ENCODE data around the gene METRNL. TPM values are rescaled to one million over a fixed set of nuclear protein-coding genes. Genes with fewer than 3 reads are reported as not detected.

METRNL gene
- total RNA-seq, 4 donors from 2014 or later: 80.3 to 137 (median 87.7) TPM

DNA sequence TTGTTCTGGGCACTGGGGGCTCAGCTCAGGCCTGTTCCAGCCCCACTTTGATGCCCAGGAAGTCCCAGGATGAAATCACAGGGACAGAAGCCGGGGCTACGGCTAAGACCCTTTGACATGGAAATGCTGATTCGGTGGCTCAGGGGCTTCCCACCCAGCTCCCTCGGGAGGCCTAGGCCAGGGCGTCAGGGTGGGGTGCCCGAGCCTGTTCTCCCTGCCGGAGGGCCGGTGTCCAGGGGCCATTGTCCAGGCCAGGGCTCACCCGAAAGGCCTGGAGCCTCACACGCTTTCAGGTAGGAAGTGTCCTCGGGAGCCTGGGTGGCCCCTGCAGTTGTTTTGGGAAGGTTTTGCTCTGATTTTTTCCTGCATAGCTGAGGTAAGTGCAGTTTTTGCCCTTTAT lies 34.0 kb downstream of the METRNL start:
- no peak overlapping the region for H3K27ac ChIP-seq
- no peak overlapping the region for H3K4me3 ChIP-seq
- TF ChIP-seq, protein P1, sequence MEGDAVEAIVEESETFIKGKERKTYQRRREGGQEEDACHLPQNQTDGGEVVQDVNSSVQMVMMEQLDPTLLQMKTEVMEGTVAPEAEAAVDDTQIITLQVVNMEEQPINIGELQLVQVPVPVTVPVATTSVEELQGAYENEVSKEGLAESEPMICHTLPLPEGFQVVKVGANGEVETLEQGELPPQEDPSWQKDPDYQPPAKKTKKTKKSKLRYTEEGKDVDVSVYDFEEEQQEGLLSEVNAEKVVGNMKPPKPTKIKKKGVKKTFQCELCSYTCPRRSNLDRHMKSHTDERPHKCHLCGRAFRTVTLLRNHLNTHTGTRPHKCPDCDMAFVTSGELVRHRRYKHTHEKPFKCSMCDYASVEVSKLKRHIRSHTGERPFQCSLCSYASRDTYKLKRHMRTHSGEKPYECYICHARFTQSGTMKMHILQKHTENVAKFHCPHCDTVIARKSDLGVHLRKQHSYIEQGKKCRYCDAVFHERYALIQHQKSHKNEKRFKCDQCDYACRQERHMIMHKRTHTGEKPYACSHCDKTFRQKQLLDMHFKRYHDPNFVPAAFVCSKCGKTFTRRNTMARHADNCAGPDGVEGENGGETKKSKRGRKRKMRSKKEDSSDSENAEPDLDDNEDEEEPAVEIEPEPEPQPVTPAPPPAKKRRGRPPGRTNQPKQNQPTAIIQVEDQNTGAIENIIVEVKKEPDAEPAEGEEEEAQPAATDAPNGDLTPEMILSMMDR (IDR thresholded peaks at IDR 0.05): no peak
- no peak for TF ChIP-seq POLR2A (IDR thresholded peaks at IDR 0.05)
- peaks cover 0 to 40% (median 0%) of the 10 kb centered on the region in 4 donors for H3K27me3 ChIP-seq
- peaks cover 13 to 28% (median 16%) of the 10 kb centered on the region in 3 donors for H3K4me1 ChIP-seq
- intact Hi-C loops (cut with DNase I): no loop called here
- H3K9me3 ChIP-seq: no peaks in the 10 kb centered on the region
- H3K36me3 ChIP-seq: no peaks in the 10 kb centered on the region
- DNase-seq: no peak
- WGBS, 2 donors: 91% methylated on average over 4 of the region's 11 CpGs; no CpG with 5 or more reads in 1 of the 2 donors

DNA sequence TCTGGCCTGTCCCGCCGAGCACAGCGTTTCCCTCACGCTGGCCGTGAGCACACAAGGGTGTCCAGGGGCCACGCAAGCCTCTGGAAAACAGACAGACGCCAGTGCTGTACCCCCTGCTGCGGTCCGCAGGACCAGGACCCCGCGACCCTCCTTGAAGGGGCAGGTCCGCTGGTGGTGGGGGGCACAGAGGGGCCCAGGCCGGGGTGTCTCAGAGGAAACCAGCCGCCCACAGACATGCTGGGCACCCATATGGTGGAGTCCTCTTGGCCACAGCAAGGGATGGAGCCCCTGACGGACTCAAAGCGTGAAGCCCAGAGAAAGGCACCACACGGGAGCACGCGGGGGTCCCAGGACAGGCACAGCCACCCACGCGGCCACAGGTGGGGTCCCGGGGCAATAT lies 34.4 kb downstream of the METRNL start:
- intact Hi-C loops (cut with DNase I): no loop called here
- no peak for TF ChIP-seq POLR2A (IDR thresholded peaks at IDR 0.05)
- TF ChIP-seq, protein P1 (IDR thresholded peaks at IDR 0.05): no peak
- Histone ChIP-seq H3K4me3 (no peak overlapping the region), H3K9me3 (no peaks in the 10 kb centered on the region), H3K27ac (no peak overlapping the region), H3K4me1 (peaks cover 13 to 28% (median 16%) of the 10 kb centered on the region in 3 donors), H3K36me3 (no peaks in the 10 kb centered on the region), H3K27me3 (peaks cover 0 to 40% (median 0%) of the 10 kb centered on the region in 4 donors)
- 93 to 94% methylated on average over 3 to 10 of the region's 22 CpGs for WGBS, 2 donors
- no peak for DNase-seq

DNA sequence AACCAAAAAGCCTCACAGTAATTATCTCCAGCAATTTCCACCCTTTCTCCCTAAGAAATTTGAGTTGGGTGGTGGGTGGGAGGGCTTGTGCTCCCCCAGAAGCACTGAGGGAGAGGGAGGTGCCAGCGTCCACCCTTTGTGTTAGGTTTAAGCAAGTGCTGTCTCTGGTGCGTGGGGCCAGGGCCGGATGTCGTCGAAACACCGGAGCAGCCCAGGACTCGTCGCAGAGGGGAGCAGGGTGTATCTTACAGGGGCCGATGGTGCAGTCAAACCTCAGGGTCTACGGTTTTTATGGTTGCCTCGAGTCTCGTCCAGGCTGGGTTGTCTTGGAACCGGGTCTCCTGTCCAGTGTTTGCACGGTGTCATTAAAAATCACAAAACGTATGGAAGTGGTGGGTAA lies 35.3 kb downstream of the METRNL start:
- no peaks in the 10 kb centered on the region for H3K9me3 ChIP-seq
- H3K36me3 ChIP-seq: no peaks in the 10 kb centered on the region
- peaks cover 0 to 33% (median 0%) of the 10 kb centered on the region in 4 donors for H3K27me3 ChIP-seq
- DNase-seq: no peak
- H3K27ac ChIP-seq: no peak overlapping the region
- H3K4me1 ChIP-seq: peaks cover 7 to 19% (median 12%) of the 10 kb centered on the region in 3 donors
- 84 to 89% methylated on average over 13 to 14 of the region's 15 CpGs for WGBS, 2 donors
- TF ChIP-seq POLR2A (IDR thresholded peaks at IDR 0.05): no peak
- TF ChIP-seq, protein P1 (IDR thresholded peaks at IDR 0.05): no peak
- intact Hi-C loops (cut with DNase I): no loop called here
- no peak overlapping the region for H3K4me3 ChIP-seq

DNA sequence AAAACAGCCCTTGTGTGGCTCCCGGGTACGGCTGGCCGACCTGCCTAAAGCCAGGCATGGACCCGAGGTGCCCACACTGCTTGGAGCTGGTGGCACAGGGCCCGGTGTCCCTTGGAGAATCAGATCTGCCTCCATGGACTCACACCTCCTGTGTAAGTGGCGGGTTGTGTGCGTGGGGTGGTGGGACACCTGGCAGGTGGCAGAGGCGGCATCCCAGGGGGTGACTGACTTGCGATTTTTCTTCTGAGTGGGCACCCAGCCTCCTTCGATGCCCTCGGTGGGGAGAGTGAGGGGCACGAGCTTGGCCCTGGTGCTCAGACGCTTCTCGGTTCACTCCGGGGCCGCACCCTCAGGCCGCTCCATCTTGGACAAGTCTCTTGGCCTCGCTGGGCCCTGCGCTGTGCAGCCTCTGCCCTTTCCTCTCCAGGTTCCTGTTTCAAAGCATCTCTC lies 35.8 kb downstream of the METRNL start:
- H3K9me3 ChIP-seq: no peaks in the 10 kb centered on the region
- WGBS, 2 donors: 85% methylated on average over 11 of the region's 19 CpGs; no CpG with 5 or more reads in 1 of the 2 donors
- no peak for DNase-seq
- no peak overlapping the region for H3K27ac ChIP-seq
- intact Hi-C loops (cut with DNase I): no loop called here
- no peaks in the 10 kb centered on the region for H3K36me3 ChIP-seq
- H3K4me1 ChIP-seq: peaks cover 2 to 16% (median 7%) of the 10 kb centered on the region in 3 donors
- peaks cover 0 to 29% (median 0%) of the 10 kb centered on the region in 4 donors for H3K27me3 ChIP-seq
- TF ChIP-seq POLR2A (IDR thresholded peaks at IDR 0.05): no peak
- TF ChIP-seq, protein P1 (IDR thresholded peaks at IDR 0.05): no peak
- H3K4me3 ChIP-seq: no peak overlapping the region

DNA sequence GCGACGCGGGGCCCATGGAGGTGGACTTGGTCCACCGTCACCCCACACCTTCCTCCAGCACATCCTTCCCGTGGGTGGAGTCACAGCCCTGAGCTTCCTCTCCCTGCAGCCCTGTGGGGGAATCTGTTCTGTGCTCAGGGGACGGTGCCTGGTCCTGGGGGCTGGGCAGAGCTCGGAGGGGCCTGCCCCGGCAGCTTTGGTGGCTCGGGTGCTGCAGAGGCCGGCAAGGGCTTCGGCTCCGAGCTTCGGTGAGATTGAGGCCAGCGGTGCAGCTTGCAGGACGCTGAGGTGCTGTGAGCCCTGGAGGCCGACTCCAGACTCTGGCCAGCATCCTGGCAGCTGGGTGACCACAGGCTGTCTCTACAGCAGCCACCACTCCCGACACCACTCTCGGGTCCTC lies 36.4 kb downstream of the METRNL start:
- Histone ChIP-seq H3K9me3 (no peaks in the 10 kb centered on the region), H3K4me1 (peaks cover 0 to 15% (median 4%) of the 10 kb centered on the region in 3 donors), H3K27ac (no peak overlapping the region), H3K36me3 (no peaks in the 10 kb centered on the region), H3K27me3 (peaks cover 0 to 29% (median 0%) of the 10 kb centered on the region in 4 donors), H3K4me3 (no peak overlapping the region)
- intact Hi-C loops (cut with DNase I): no loop called here
- WGBS, 2 donors: 62 to 88% methylated on average over 5 to 10 of the region's 18 CpGs
- no peak for TF ChIP-seq POLR2A (IDR thresholded peaks at IDR 0.05)
- TF ChIP-seq, protein P1 (IDR thresholded peaks at IDR 0.05): no peak
- no peak for DNase-seq

Measured in esophagus squamous epithelium (tissue), 5 donors.